ENCODE measurements around the gene RFX8.

The RFX8 gene

DNA sequence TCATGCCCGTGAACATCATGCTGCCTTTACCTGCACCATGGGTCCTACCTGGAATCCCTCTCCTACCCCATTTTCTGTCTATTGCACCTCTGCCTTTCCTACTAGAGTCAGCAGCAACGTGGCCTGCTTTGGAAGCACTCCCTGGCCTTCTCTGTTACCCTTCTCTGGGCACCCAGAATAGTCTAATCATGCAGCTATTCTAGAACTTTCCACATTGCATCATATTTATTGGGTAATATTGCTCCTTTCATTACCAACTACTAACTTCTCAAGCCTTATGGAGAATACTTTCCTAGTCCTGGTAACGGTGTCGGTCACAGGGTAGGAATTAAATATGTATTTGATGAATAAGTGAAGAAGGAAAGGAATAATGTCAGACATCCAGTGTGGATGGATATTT lies 54.3 kb downstream of the RFX8 start:
- Histone ChIP-seq H3K9me3 (ENCODE audit: severe bottlenecking) (no peaks in the 10 kb centered on the region), H3K36me3 (no peaks in the 10 kb centered on the region), H3K4me3 (ENCODE audit: low read depth, low read length) (no peak overlapping the region), H3K27ac (no peak overlapping the region), H3K27me3 (ENCODE audit: insufficient read depth, low read depth, severe bottlenecking) (no peaks in the 10 kb centered on the region)
- TF ChIP-seq, protein P1, sequence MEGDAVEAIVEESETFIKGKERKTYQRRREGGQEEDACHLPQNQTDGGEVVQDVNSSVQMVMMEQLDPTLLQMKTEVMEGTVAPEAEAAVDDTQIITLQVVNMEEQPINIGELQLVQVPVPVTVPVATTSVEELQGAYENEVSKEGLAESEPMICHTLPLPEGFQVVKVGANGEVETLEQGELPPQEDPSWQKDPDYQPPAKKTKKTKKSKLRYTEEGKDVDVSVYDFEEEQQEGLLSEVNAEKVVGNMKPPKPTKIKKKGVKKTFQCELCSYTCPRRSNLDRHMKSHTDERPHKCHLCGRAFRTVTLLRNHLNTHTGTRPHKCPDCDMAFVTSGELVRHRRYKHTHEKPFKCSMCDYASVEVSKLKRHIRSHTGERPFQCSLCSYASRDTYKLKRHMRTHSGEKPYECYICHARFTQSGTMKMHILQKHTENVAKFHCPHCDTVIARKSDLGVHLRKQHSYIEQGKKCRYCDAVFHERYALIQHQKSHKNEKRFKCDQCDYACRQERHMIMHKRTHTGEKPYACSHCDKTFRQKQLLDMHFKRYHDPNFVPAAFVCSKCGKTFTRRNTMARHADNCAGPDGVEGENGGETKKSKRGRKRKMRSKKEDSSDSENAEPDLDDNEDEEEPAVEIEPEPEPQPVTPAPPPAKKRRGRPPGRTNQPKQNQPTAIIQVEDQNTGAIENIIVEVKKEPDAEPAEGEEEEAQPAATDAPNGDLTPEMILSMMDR (IDR thresholded peaks at IDR 0.05; ENCODE audit: low read depth, low read length), result no peak
- no peak for DNase-seq

DNA sequence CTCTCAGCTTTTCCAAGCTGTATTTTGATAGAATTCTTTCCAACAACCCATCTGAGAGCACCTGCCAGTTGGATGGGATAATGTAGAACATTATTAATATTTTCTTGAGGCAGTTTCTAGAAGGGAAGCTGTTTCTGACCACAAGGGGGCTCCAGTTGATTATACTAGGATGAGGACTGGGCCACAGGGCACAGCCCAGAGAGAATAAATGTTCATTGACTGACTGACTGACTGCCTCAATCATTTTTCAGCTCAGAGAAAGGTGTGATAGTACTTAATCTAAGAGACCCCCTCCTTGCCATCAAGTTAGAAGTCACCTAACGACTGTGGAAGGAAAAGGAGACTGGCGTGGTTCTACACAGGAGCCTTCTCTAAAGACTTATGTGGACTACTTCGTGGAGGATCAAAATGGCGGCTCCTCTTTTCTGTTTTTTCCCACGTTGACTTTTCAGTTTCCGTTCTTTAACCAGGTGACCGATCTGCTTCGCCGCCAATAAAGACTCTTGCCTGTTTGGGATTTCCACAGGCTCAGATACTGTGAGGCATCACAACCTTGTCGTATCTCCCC lies 55.7 kb downstream of the RFX8 start:
- no peak overlapping the region for H3K27ac ChIP-seq
- no peak overlapping the region for H3K4me3 ChIP-seq (ENCODE audit: low read depth, low read length)
- peak; percentile 51 for DNase-seq
- TF ChIP-seq, protein P1 (IDR thresholded peaks at IDR 0.05; ENCODE audit: low read depth, low read length), result peak; percentile 56
- no peaks in the 10 kb centered on the region for H3K9me3 ChIP-seq (ENCODE audit: severe bottlenecking)
- H3K27me3 ChIP-seq (ENCODE audit: insufficient read depth, low read depth, severe bottlenecking), result no peaks in the 10 kb centered on the region
- H3K36me3 ChIP-seq, result no peaks in the 10 kb centered on the region

DNA sequence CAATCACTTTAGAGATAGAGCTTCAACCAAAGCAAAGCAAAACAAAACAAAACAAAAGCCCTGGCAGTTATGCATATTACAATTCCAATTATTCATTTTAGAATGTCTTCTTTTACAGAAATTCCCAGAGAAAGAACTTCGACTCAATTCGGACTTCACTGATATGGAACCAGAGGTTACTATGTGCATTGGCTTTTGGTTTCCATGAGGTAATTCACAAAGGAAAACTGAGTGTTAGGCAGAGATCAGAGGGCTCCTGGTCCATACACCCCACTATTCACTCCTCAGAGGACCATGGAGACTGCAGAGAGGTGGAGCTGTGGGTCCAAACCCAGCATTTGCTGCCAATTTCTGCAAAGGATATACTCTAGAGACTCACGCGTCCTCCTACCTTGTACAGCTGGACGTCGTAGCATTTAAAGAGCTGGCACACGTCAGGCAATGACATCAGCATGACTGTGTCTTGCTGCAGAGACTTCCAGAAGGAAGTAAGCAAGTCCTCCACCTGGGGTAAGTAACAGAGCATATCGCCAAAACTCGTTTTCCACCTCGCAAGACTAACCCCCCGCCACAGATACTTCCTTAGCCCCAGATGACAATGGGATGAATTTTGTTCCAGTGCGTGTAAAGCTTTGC lies 56.3 kb downstream of the RFX8 start:
- TF ChIP-seq, protein P1 (IDR thresholded peaks at IDR 0.05; ENCODE audit: low read depth, low read length), result no peak
- Histone ChIP-seq H3K36me3 (no peaks in the 10 kb centered on the region), H3K27ac (no peak overlapping the region), H3K4me3 (ENCODE audit: low read depth, low read length) (no peak overlapping the region), H3K27me3 (ENCODE audit: insufficient read depth, low read depth, severe bottlenecking) (no peaks in the 10 kb centered on the region), H3K9me3 (ENCODE audit: severe bottlenecking) (no peaks in the 10 kb centered on the region)
- no peak for DNase-seq

DNA sequence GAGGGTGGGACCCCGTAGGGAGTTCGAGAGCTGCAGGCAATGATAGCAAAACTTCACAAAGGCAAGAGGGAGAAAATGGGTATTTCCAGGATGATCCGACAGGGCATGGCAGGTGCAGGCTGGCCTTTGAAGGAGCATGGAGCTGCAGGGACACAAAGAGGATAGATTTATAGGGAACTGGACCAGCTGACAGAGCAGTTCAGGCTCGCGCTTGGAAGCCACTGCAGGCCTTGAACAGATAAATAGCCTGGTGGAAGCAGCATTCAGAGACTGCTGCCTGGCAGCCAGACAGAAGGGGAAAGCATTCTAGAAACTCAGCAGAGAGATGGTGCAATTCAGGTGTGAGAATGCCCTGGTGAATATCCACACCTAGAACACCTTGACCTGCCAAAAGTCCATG lies 58.3 kb downstream of the RFX8 start:
- no peaks in the 10 kb centered on the region for H3K9me3 ChIP-seq (ENCODE audit: severe bottlenecking)
- no peaks in the 10 kb centered on the region for H3K36me3 ChIP-seq
- DNase-seq, result no peak
- H3K27ac ChIP-seq, result no peak overlapping the region
- H3K27me3 ChIP-seq (ENCODE audit: insufficient read depth, low read depth, severe bottlenecking), result no peaks in the 10 kb centered on the region
- TF ChIP-seq, protein P1 (IDR thresholded peaks at IDR 0.05; ENCODE audit: low read depth, low read length), result no peak
- H3K4me3 ChIP-seq (ENCODE audit: low read depth, low read length), result no peak overlapping the region

DNA sequence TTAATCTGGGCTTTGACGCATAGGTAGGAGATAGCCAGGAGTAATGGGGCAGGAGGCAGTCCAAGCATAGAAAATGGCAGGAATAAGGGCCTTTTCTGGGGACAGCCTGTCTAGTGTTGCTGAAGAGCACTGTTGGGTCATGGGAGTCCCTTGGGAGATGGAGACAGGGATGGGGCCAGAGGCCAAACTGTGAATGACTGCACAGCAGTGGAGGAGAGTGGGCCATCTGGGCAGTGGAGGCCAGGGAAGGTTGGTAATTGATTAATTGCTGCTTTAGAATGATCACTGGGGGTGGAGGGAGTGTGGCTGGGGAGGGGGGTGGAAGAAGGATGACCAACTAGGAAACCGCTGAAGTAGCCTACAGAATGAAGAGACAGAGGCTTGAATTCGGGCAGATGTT lies 59.0 kb downstream of the RFX8 start:
- no peak overlapping the region for H3K4me3 ChIP-seq (ENCODE audit: low read depth, low read length)

More for the DNA sequence above, 59.0 kb downstream of the RFX8 start:
- TF ChIP-seq, protein P1 (IDR thresholded peaks at IDR 0.05; ENCODE audit: low read depth, low read length), result no peak
- no peaks in the 10 kb centered on the region for H3K36me3 ChIP-seq
- H3K27ac ChIP-seq, result no peak overlapping the region
- no peaks in the 10 kb centered on the region for H3K27me3 ChIP-seq (ENCODE audit: insufficient read depth, low read depth, severe bottlenecking)
- DNase-seq, result no peak
- no peaks in the 10 kb centered on the region for H3K9me3 ChIP-seq (ENCODE audit: severe bottlenecking)

All from WERI-Rb-1 (cell line).